NCI-H1436 treated with DMSO at 0.1 percent for 48 hours (cell line): ENCODE data around the gene CCDC60.
A peak's percentile ranks its signal among the peaks of the same experiment; 100 is the strongest.

Experiments used
- DNase-seq: peaks from one replicate; lab custom pipeline; 2025; lab: John Stamatoyannopoulos, UW

The CCDC60 gene

DNA sequence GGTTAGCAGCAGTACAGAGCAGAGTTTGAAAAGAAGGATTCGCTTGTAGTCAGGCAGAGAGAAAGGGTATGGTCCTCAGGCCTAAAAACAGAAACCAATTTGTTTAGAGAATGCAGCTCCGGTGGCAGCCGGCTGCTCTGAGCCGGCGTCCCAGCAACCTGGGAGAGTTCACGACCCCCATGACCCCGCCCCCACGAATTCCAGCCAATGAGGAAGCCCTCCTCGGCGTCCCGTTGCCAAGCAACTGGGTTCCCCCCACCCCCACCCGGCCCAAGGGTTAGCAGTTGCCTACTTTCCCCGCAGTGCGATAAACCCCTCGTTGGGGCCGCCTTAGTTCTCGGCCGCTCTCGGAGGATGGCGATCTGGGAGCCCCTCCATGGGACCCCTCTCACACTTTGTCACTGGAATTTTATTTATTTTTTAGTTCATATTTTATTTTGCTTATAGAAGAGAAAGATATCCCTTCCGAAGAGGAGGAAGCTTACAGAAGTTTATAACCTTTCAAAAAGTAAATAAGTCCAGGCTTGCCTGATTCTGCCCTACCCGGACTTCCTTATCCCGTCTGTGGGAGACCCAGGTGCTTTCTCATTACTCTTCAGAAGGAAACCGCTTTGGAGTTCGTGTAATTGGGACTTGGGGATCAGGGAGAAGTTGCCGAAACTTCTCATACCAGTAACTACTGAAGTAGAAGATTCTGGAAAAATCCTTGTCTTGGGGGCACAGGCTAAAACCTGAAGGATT is at the start of gene CCDC60:
Gene CCDC60, plus strand, starts transcription at position 300 of the 741 bp plus-strand sequence. CDS start 448 bp downstream, outside the sequence.
- DNase-seq, result no peak

GRCh38 chr12:119288576-119288975 is 46.0 kb upstream of the CCDC60 start:
- DNase-seq, result no peak

DNA sequence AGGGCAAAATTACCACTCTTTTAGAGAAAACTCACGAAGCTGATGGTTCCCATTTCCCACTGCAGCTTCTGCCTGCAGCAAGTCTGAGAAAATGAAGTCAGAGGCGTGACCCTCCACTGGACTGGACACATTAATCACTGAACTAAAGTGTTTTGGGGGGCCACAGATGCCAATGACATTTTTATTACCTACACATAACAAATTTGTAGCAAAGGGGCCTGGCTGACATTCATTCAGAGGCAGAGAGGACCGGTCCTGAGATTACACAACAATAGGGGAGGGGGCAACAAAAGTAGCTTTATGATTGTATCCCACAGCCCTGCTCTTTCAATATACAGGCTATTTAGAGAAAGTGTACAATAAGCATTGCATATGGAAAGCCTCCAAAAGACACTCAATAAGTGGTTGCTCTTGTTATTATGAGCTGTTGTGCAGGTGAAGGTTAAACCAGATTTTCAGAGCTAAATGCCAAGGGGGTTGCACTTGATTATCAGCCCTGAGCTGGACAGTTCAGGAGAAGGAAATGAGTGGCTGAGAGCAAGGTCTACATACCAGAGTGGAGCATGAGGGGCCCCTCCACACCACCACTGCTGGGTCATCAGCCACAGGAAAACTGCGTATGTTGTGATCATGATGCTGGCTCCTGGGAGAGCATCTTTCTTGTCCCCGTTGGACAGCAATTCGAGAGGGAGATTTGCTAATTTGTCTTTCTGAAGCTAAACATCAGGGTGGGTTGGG is 41.5 kb upstream of the CCDC60 start:
- no peak for DNase-seq

DNA sequence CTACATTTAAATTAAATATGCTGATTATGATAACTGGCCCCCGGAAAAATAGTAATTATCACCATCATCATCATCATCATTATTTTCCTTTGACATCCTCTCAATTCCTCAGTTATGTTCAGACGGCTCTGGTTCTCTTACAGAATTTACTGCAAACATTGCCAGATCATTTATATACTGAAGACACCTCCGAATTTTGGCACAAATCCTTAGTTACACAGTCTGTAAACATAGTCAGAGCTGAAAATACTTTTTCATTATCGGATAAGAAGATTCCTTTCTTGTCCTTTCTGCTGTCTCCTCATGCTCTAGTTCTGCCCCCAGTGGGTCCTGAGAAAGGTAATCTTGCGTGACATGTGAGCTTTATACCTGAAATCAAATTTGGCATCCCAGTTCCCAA is 40.3 kb upstream of the CCDC60 start:
- no peak for DNase-seq

- no peak for DNase-seq
These were observed 38.0 kb upstream of the CCDC60 start for GRCh38 chr12:119296535-119296934.

DNA sequence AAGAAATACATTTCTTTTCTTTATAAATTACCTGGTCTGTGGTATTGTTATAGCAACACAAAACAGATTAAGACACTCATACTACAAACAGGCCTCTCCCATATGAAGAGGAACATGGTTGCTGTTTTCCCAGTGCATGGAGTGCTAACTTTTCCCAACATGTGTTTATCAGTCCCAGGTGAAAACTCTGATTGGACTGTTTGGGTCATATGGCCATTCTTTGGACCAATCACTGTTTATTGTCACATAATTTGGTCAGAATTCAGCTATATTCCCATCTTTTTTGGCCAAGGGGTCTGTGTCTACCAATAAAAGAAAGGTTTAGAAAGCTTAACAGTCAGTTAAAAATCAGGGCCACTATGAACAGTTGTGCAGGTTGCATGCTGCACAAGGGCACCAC is 35.4 kb upstream of the CCDC60 start:
- no peak for DNase-seq

- DNase-seq, result no peak
These were observed 33.1 kb upstream of the CCDC60 start for GRCh38 chr12:119301379-119301778.

DNA sequence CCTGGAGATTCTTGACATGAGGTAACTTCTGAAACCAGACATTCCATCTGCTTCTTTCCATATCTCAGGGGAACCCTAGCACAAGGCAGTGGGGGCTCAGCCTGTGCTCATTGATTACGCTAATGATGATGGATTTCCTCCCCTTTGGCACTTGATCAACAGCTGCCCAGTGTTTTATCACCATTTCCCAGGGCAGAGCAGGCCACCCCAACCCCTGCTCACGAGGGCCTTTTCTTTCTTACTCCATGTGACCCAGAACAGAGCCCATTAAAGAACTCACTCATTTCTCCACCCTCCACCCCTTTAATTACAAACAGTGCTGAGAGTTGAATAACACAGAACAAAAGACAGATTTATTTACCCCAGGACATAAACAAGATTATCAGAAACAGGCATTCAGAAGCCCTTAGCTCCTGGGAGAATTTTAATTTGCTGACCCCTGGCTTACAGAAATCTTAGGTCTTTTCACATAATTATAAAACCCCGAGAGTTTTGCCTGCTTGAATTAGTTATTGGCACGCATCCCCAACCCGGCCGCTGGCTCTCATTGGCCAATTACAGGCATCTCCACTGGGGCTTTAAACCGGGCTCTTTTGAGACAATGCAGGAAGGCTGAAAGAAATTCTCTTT is 32.0 kb upstream of the CCDC60 start:
- DNase-seq, result no peak

- DNase-seq, result no peak
These were observed 27.9 kb upstream of the CCDC60 start for GRCh38 chr12:119306593-119306992.

DNA sequence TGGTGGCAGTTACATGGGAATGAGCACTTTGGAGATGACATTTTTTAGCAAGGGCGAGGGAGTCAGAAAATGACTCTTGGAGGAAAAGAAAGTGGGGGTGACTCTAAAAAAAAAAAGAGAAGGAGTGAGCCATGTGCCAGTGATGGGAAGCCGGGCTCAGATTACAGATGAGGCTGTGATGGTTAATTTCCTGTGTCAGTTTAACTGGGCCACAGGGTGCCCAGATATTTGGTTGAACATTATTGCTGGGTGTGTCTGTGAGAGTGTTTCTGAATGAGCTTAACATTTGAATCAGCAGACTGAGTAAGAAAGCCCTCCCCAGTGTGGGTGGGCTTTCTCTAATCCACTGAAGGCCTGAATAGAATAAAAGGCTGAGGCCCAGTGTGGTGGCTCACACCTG is 26.8 kb upstream of the CCDC60 start:
- DNase-seq, result no peak

DNA sequence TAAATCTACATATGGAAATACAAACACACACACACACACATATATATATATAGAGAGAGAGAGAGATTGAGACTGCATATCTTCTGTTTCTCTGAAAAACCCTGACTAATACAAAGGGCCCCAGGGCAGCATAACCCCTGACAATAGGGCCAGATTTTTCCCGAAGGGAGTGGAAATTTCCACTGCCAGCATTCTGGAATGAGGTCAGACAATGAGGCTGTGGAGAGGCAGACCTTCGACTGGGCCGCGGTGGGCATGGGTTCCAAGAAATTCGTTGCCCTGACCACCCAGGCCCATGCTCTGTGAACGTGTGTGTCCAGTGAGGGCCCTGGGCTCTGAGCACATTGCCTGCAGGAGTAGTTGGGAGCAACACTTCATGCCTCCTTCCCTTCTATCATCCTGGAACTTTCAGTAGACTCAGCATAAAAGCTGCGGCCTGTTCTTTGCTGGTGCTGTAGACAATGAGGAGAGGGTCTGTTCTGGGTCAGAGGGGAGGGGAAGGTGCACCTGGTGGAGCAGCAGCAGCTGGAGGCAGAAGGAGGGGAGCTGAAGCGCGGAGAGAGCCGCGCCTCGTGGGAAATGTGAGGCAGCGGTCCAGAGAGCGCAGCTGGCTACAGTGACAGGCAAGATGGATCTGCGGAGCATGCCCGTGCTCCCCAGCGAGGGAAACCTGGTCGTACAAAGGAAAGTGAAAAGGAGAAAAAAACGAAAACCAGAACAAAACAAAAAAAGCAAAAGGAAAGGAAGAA is 25.6 kb upstream of the CCDC60 start:
- DNase-seq, result peak; percentile 7

DNA sequence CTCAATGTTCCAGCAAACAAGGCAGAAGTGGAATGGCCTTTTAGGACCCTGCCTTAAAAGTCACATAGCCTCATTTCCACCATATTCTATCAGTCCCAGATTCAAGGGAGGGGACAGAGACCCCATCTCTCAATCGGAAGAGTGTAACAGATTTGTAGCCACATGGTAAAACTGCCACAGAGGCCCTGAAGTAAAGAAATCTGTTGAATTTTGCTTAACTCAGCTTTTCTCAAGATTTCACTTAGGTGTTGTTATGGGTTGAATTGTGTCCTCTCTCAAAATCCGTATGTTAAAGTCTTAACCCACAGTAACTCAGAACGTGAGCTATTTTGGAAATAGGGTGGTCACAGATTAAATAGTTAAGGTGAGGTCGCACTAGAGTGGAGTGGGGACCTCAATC is 22.7 kb upstream of the CCDC60 start:
- no peak for DNase-seq

GRCh38 chr12:119312904-119313303 is 21.6 kb upstream of the CCDC60 start:
- DNase-seq, result no peak

DNA sequence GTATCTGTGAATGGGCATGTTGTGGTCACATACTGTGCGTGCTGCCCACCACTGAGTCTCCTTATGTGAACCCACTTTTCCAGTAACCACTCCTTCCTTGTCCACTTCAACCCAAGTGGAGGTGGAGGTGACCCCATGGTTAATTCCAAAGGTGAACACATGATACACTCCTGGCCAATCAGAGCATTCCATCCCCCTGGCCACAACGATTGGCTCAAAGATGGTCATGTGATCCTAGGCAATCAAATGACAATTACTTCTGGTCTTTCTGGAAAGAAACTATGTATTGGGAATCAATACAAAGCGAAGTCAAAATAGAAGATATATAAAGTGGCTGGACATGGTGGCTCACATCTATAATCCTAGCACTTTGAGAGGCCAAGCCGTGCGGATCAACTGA is 20.2 kb upstream of the CCDC60 start:
- DNase-seq, result no peak

GRCh38 chr12:119319638-119320037 is 14.9 kb upstream of the CCDC60 start:
- DNase-seq, result no peak

GRCh38 chr12:119320678-119321077 is 13.9 kb upstream of the CCDC60 start:
- no peak for DNase-seq

DNA sequence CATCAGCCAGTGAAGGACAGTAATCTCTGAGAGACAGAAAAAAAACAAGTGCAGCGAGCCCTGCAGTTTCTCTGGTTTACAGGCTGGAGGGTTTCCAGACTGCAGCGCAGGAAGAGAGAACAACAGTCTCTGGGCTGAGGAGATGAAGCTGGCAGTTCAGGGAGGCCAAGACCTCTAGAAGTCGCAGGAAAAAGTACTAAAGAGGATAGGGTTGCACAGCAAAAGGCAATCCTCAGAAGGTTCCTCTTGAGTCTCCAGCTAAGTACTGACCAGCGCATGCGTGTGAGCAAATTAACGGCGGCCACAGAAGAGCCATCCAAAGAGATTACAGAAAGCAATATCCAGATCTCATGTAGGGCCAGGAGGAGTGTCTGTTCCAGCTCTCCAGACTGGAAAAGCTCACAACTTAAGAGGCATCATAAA is 12.2 kb upstream of the CCDC60 start:
- DNase-seq, result no peak

- DNase-seq, result no peak
These were observed 8.7 kb upstream of the CCDC60 start for GRCh38 chr12:119325813-119326212.

GRCh38 chr12:119326341-119326740 is 8.2 kb upstream of the CCDC60 start:
- DNase-seq, result no peak

DNA sequence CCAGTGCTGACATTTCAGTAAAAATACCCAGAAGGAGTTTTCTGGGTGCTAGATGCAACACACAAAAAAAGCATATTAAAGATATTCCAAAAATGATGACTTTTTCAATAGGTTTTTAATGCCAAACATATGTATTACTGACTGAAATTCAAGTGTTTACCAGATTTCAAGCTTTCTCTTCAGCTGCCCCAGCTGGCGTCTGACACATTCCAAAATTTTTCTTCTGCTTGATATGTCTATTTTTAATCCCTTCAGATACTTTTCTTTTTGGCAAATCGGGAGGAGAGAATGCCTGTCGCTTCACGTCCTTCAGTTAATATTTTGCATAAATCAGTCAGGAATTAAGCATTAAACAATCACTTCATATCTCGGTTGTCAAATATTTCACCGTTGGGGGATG is 7.1 kb upstream of the CCDC60 start:
- DNase-seq, result no peak

GRCh38 chr12:119328111-119328510 is 6.4 kb upstream of the CCDC60 start:
- no peak for DNase-seq

DNA sequence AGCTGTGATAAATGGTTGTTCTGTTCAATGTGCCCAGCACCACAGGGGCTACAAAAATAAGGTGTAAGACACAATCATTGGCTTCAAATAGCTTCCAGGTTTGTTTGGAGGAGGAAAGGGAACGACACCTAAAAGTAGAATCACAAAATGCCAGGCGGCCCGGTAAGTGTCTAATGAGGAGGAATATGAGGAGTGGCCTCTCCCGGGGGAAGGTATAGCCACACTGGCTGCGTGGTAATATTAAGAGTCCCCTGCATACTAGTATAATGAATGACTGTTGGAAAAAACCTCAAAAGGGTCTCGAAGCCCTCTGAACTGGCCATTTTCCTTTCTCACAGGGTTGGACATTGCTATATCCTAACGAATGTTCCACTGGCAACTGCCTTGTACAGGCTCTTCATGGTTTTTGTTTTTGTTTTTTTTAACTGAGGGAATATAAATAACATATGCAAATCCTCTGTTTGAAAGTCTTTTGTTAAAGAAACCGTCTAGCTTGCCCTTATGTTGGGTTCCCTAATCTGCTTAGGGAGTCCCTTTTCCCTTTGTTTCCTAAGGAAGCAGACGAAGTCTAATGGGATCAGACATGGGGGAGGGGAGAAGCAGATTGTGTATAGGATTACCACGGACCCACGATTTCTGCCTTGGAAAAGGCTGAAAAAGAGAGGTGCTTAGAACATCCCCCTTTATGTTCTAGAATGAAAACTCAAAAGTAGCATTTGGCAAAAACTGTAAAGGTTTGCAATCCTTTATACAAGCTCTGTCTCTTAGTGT is 4.2 kb downstream of the CCDC60 start:
- no peak for DNase-seq
